Adrenal gland (tissue), 12 donors: ENCODE data around the gene FAM111B. TPM values are rescaled to one million over a fixed set of nuclear protein-coding genes. Genes with fewer than 3 reads are reported as not detected.

ENCODE experiments used
- DNase-seq, 7 donors: peaks; one replicate each; pipeline ENCODE4 v3.0.0-alpha.2; 2019 to 2020
- H3K27ac ChIP-seq, 5 donors: fragments of 200-600 bp; sonication (generic) in 4 of 5; 1 replicate in 3 of 5; 2 replicates in 2 of 5; pipeline versions ENCODE4 v1.5.1 to v1.8.0; 2016 to 2020; ENCODE audit warnings: mild to moderate bottlenecking in 1 of 5
- H3K27me3 ChIP-seq: fragments of 200-600 bp; 2 replicates; pipeline ENCODE4 v1.8.0; 2021
- H3K36me3 ChIP-seq, 2 donors: fragments of 200-600 bp; replicated peaks in 1 of 2; 1 replicate in 1 of 2; 2 replicates in 1 of 2; pipeline versions ENCODE4 v1.5.1 to v1.8.0; 2018 to 2022
- H3K4me1 ChIP-seq, 2 donors: fragments of 200-600 bp; replicated peaks in 1 of 2; 1 replicate in 1 of 2; 2 replicates in 1 of 2; pipeline versions ENCODE4 v1.5.1 to v1.8.0; 2018 to 2021
- H3K4me3 ChIP-seq, 4 donors: fragments of 200-600 bp; sonication (generic) in 3 of 4; one replicate each; pipeline ENCODE4 v1.5.1; 2016 to 2018
- H3K9me3 ChIP-seq, 3 donors: fragments of 200-600 bp; sonication (generic) in 1 of 3; replicated peaks in 1 of 3; 1 replicate in 2 of 3; 2 replicates in 1 of 3; pipeline versions ENCODE4 v1.5.1 to v1.8.0; 2016 to 2021
- POLR2A ChIP-seq, 2 donors: fragments of 450-650 bp; IDR thresholded peaks; one replicate each; pipeline ENCODE4 v1.6.1; 2017; ENCODE audit warnings: antibody characterized with exemption in 2 of 2, mild to moderate bottlenecking in 2 of 2, moderate library complexity in 1 of 2
- WGBS, 4 donors: extraction: QIAGEN DNeasy Blood & Tissue Kit in 2 of 4; methylation state at CpG; one replicate each; pipeline versions ENCODE4 v1.1.5 to v1.1.7; 2013 to 2017; 5-methylcytosine and 5-hydroxymethylcytosine counted together
- intact Hi-C, 2 donors: fragments of 100-400 bp; cut with DNase I; formaldehyde crosslinking; loops; one replicate each; pipeline versions ENCODE4 v1.14.1 to v1.15.0; 2022 to 2023
- polyA plus RNA-seq, 3 donors: library from polyadenylated mRNA; stranded (reverse); fragments of 200-250 nt in 2 of 3; fragments of 350-450 nt in 1 of 3; fragmentation: Illumina TruSeq in 1 of 3; extraction: RNeasy Lipid Tissue Mini Kit (QIAGEN cat#74804) in 1 of 3; gene quantifications; one replicate each; pipeline ENCODE4 v1.2.3, GENCODE V29; 2013 to 2014
- total RNA-seq, 9 donors: library from RNA; depleted of rRNA in 4 of 9; stranded (reverse); fragments of >200 nt in 4 of 9; fragments of 120-200 nt in 1 of 9; fragmentation: NEBNext Ultra II Directional in 1 of 9; extraction: Animal tissue kit (Norgen Biotek cat#: 25700) in 1 of 9; gene quantifications; one replicate each; pipeline versions ENCODE4 v1.1.0 to v1.2.4, GENCODE V29; 2013 to 2023
- TF ChIP-seq, protein P1 (sequence below), 6 experiments: fragments of 450-650 bp in 4 of 6; fragments of 200-600 bp in 2 of 6; sonication (generic) in 1 of 6; IDR thresholded peaks; 1 replicate in 5 of 6; 2 replicates in 1 of 6; pipeline versions ENCODE4 v1.5.1 to v1.8.0; 2016 to 2021; ENCODE audit warnings: antibody characterized with exemption in 6 of 6, mild to moderate bottlenecking in 2 of 6, moderate library complexity in 1 of 6
- donor health status: healthy with polysubstance abuse.
- donor health status: Bipolar disorder and iron deficiency.
- donor health status: DM: yes; HTN: yes; CAD: no.
- donor health status: DM: no; HTN: no; CAD: no.
- donor health status: DM: no; HTN: no; CAD: no.
- donor health status: DM: yes; HTN: yes; CAD: no.

The FAM111B gene
- total and polyA plus RNA-seq, 12 donors, result 0.08 to 14.1 (median 0.77) TPM; not detected in 1

DNA sequence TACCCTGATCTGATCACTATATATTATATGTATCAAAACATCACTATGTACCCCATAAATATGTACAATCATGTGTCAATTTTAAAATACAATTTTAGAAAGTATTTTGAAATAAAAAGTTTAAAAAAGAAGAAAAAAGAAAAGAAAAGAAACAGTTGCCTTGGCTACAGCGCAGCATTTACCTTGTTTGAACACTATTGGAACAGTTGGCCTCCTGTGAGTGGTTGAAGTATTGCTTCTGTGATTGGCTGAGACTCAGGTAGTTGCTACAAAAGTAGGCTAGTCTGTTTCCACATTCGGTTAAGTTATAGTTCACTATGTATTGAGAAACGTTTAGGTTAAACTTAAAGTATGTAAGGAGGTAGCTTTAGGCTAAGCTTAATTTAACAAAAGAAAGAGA lies 57.0 kb downstream of the FAM111B start:
- TF ChIP-seq POLR2A (IDR thresholded peaks at IDR 0.05), result no peak
- TF ChIP-seq, protein P1, sequence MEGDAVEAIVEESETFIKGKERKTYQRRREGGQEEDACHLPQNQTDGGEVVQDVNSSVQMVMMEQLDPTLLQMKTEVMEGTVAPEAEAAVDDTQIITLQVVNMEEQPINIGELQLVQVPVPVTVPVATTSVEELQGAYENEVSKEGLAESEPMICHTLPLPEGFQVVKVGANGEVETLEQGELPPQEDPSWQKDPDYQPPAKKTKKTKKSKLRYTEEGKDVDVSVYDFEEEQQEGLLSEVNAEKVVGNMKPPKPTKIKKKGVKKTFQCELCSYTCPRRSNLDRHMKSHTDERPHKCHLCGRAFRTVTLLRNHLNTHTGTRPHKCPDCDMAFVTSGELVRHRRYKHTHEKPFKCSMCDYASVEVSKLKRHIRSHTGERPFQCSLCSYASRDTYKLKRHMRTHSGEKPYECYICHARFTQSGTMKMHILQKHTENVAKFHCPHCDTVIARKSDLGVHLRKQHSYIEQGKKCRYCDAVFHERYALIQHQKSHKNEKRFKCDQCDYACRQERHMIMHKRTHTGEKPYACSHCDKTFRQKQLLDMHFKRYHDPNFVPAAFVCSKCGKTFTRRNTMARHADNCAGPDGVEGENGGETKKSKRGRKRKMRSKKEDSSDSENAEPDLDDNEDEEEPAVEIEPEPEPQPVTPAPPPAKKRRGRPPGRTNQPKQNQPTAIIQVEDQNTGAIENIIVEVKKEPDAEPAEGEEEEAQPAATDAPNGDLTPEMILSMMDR (IDR thresholded peaks at IDR 0.05), result no peak
- no peak for DNase-seq
- Histone ChIP-seq H3K36me3 (no peaks in the 10 kb centered on the region), H3K4me3 (no peak overlapping the region), H3K9me3 (peaks cover 0 to 4% (median 0%) of the 10 kb centered on the region in 3 donors), H3K27me3 (no peaks in the 10 kb centered on the region), H3K27ac (no peak overlapping the region), H3K4me1 (no peaks in the 10 kb centered on the region)
- 49 to 81% (median 64%) methylated on average over 3 of the region's 3 CpGs for WGBS, 4 donors
- intact Hi-C loops, result no loop called here

DNA sequence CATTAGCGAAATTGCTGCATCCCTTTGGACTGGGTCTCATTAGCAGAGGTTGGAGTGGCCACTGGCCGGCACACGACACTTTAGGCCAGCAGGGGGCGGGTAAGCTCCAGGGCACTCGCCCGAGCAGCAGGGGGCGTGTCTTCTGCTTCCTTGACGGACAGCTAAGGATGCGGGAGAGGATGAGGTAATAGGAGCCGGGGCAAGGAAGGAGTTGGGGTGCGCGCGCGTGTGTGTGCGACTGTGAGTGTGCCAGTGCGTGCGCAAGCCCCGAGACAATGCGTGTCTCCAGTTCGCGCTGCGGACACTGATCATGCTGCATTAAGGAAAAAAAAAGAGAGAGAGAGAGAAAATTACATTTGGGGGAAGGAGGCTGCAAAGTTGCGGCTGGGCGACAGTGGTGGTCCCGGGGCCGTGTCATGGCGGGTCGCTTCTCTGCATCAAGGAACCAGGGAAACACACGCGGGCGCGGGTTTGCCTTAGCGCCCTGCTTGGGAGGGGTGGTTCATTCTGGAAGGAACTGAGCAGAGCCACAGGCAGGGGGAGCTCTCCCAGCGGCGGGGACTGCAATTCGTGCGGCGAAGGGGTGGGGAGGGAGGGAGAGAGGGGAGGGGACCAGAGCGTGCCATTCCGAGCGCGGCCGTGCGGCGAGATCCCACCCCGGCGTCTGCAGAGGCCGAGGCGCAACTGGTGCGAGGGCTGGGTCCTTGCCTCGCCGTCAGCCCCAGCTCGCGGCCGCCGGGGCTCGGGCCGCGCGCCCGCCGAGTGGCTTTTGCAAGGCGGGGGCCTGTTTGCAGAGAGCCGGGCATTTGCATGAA lies 64.7 kb downstream of the FAM111B start, which contains the start of gene DTX4:
TSS of gene DTX4 (plus strand) at position 625 of the 815 bp plus-strand sequence. CDS start 464 bp downstream, outside the sequence.
- H3K36me3 ChIP-seq, result no peaks in the 10 kb centered on the region
- peak within 1 kb of the TSS in 2 of 5 donors; percentile 79 to 83 for H3K27ac ChIP-seq
- H3K27me3 ChIP-seq, result no peaks in the 10 kb centered on the region
- TF ChIP-seq, protein P1 (IDR thresholded peaks at IDR 0.05), result peak; percentile 81 to 98 (median 94)
- peak in 1 of 2 donors; percentile 18 for TF ChIP-seq POLR2A (IDR thresholded peaks at IDR 0.05)
- peaks cover 0 to 12% of the 10 kb centered on the region in 2 donors for H3K4me1 ChIP-seq
- WGBS, 4 donors, result 0 to 1% (median 0%) methylated on average over 34 to 64 of the region's 64 CpGs
- H3K9me3 ChIP-seq, result no peaks in the 10 kb centered on the region
- H3K4me3 ChIP-seq, result peak within 1 kb of the TSS in 2 of 4 donors; percentile 27 to 67
- DNase-seq, result peak; percentile 90 to 97 (median 96)
- intact Hi-C loops, result loop anchor here (5.0 to 10.0 kb wide), 4 partner anchors 36 to 513 kb away; partner anchors contain the start of gene OR5A2 (in 1 of the 2)

DNA sequence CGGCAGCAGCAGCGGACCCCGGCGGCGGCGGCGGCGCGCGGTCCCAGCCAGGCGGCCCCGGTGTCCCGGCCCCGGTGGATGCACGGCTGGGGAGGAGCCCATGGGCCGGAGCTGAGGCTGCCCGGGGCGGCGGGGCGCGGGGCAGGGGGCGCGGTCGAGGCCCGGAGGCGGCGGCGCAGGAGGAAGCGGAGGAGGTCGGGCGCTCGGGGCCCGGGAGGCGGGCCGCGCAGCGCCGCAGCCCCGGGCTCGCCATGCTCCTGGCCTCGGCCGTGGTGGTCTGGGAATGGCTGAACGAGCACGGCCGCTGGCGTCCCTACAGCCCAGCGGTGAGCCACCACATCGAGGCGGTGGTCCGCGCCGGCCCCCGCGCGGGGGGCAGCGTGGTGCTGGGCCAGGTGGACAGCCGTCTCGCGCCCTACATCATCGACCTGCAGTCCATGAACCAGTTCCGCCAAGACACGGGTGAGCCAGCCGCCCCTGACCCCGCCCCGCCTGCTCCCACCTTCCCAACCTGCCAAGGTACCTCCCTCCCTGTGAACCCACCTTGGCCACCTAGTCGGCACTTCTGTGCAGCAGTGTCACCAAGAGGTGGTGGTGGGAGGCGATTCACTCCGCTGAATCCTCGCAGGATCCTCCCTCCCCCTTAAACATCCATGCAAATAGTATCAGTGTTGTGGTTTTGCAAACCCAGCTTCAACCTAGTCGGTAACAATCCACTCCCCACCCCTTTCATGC lies 65.5 kb downstream of the FAM111B start:
- no peak for TF ChIP-seq POLR2A (IDR thresholded peaks at IDR 0.05)
- TF ChIP-seq, protein P1 (IDR thresholded peaks at IDR 0.05), result no peak
- no peak for DNase-seq
- no peaks in the 10 kb centered on the region for H3K9me3 ChIP-seq
- no peaks in the 10 kb centered on the region for H3K36me3 ChIP-seq
- H3K4me1 ChIP-seq, result peaks cover 0 to 12% of the 10 kb centered on the region in 2 donors
- H3K27ac ChIP-seq, result peak overlapping the region in 2 of 5 donors; percentile 79 to 83
- H3K4me3 ChIP-seq, result peak overlapping the region in 2 of 4 donors; percentile 27 to 67
- intact Hi-C loops, result loop anchor here (5.0 to 10.0 kb wide), 4 partner anchors 35 to 512 kb away; partner anchors contain the start of gene OR5A2 (in 1 of the 2)
- WGBS, 4 donors, result 0 to 3% (median 1%) methylated on average over 5 to 70 of the region's 70 CpGs
- H3K27me3 ChIP-seq, result no peaks in the 10 kb centered on the region
